GM12878 (cell line): ENCODE data around the gene FOXO3. TPM values are rescaled to one million over a fixed set of nuclear protein-coding genes. Genes with fewer than 3 reads are reported as not detected.

Experiments used
- ATAC-seq: fragments of 200-7000 bp; cut with Tn5 transposase; 3 replicates; pipeline ENCODE4 v1.9.1; 2020; ENCODE audit warnings: mild to moderate bottlenecking, moderate library complexity
- BruUV-seq: library from RNA; stranded (reverse); fragments of 400-500 nt; replicated peaks from 2 replicates; lab custom pipeline; 2021; lab: Mats Ljungman, UMichigan
- CTCF ChIA-PET: fragments of 300-600 bp; sonication (Branson Sonifier 250); formaldehyde crosslinking; extraction: SDS; loops from one replicate; lab custom pipeline; 2021; ENCODE audit warnings: inconsistent platforms; lab: Yijun Ruan, JAX
- POLR2A ChIA-PET: fragments of 350-600 bp; formaldehyde crosslinking; extraction: SDS; loops from one replicate; lab custom pipeline; 2021; ENCODE audit warnings: inconsistent platforms; lab: Charles Lee
- RAD21 ChIA-PET: fragments of 300-600 bp; sonication (Branson Sonifier 250); formaldehyde crosslinking; loops from one replicate; lab custom pipeline; 2023; ENCODE audit warnings: antibody characterized with exemption; ENCODE audit not compliant: unreplicated experiment; lab: Charles Lee
- SMC1A ChIA-PET: fragments of 300-600 bp; sonication (Branson Sonifier 250); formaldehyde crosslinking; loops from one replicate; lab custom pipeline; 2023; ENCODE audit not compliant: unreplicated experiment, uncharacterized antibody; lab: Charles Lee
- DNase-seq: peaks from one replicate; pipeline ENCODE4 v3.0.0-alpha.2; 2011; ENCODE audit warnings: low read depth, low spot score
- FAIRE-seq: peaks from 3 replicates; lab custom pipeline; 2011; peaks lifted over from hg19 to GRCh38; lab: Jason Lieb, UNC
- H2AFZ ChIP-seq: 2 replicates; pipeline ENCODE4 v1.6.0; 2011; ENCODE audit warnings: low read depth, low read length, control low read depth; ENCODE audit not compliant: control insufficient read depth
- H3K27ac ChIP-seq: 2 replicates; pipeline ENCODE4 v1.5.1; 2011; ENCODE audit warnings: control low read depth; ENCODE audit not compliant: control insufficient read depth, insufficient read depth
- H3K27me3 ChIP-seq, 2 experiments: replicated peaks in 1 of 2; 2 replicates each; pipeline versions ENCODE4 v1.6.0 to v1.6.1; 2011; ENCODE audit warnings: low read length in 1 of 2; ENCODE audit not compliant: control insufficient read depth in 2 of 2, insufficient read depth in 2 of 2
- H3K36me3 ChIP-seq, 2 experiments: 2 replicates each; pipeline ENCODE4 v1.5.1; 2011; ENCODE audit warnings: low read length in 1 of 2; ENCODE audit not compliant: control insufficient read depth in 2 of 2, insufficient read depth in 2 of 2
- H3K4me1 ChIP-seq: 2 replicates; pipeline ENCODE4 v1.6.1; 2011; ENCODE audit warnings: mild to moderate bottlenecking, low read length, moderate library complexity, mixed read lengths; ENCODE audit not compliant: control insufficient read depth, insufficient read depth
- H3K4me2 ChIP-seq: 2 replicates; pipeline ENCODE4 v1.6.0; 2011; ENCODE audit warnings: control low read depth; ENCODE audit not compliant: control insufficient read depth, insufficient read depth
- H3K4me3 ChIP-seq: fragments of 200-600 bp; sonication (generic); 2 replicates; pipeline ENCODE4 v1.5.1; 2016
- H3K79me2 ChIP-seq: 2 replicates; pipeline ENCODE4 v1.6.0; 2011; ENCODE audit warnings: low read length; ENCODE audit not compliant: control insufficient read depth, insufficient read depth
- H3K9ac ChIP-seq: 2 replicates; pipeline ENCODE4 v1.8.0; 2011; ENCODE audit warnings: low read length, control low read depth, mixed read lengths; ENCODE audit not compliant: control insufficient read depth, insufficient read depth
- H3K9me3 ChIP-seq: replicated peaks from 3 replicates; pipeline ENCODE4 v1.5.1; 2011; ENCODE audit warnings: mild to moderate bottlenecking, low read length; ENCODE audit not compliant: control insufficient read depth, insufficient read depth
- H4K20me1 ChIP-seq: 2 replicates; pipeline ENCODE4 v1.6.0; 2011; ENCODE audit not compliant: control insufficient read depth, insufficient read depth
- ATF3 ChIP-seq: IDR thresholded peaks from 2 replicates; pipeline ENCODE4 v1.6.1; 2011; ENCODE audit warnings: low read depth, mild to moderate bottlenecking, low read length, moderate library complexity, borderline replicate concordance; ENCODE audit errors: extremely low read depth
- BACH1 ChIP-seq: fragments of 450-650 bp; IDR thresholded peaks from 2 replicates; pipeline ENCODE4 v1.6.1; 2017; ENCODE audit warnings: mild to moderate bottlenecking, borderline replicate concordance
- BHLHE40 ChIP-seq, 2 experiments: fragments of 450-650 bp in 1 of 2; IDR thresholded peaks; 2 replicates each; pipeline ENCODE4 v1.6.1; 2011 to 2017; ENCODE audit warnings: low read depth in 2 of 2, borderline replicate concordance in 1 of 2, improper control_type of control experiment in 1 of 2, low read length in 1 of 2, mild to moderate bottlenecking in 1 of 2
- ETV6 ChIP-seq, 2 experiments: fragments of 450-650 bp in 1 of 2; IDR thresholded peaks in 1 of 2; conservative IDR thresholded peaks in 1 of 2; 2 replicates each; pipeline ENCODE4 v1.6.1; 2014; ENCODE audit warnings: antibody characterized with exemption in 1 of 2, borderline replicate concordance in 1 of 2, low read depth in 1 of 2, mild to moderate bottlenecking in 1 of 2, moderate library complexity in 1 of 2
- GATAD2B ChIP-seq: fragments of 450-650 bp; conservative IDR thresholded peaks from 2 replicates; pipeline ENCODE4 v1.6.1; 2017; ENCODE audit warnings: low read depth, mild to moderate bottlenecking, moderate library complexity
- HDAC6 ChIP-seq: fragments of 200-600 bp; sonication (generic); IDR thresholded peaks from one replicate; pipeline ENCODE4 v1.8.0; 2017; ENCODE audit warnings: antibody characterized with exemption; ENCODE audit not compliant: unreplicated experiment
- IKZF1 ChIP-seq: fragments of 450-650 bp; conservative IDR thresholded peaks from 2 replicates; pipeline ENCODE4 v1.6.1; 2017; ENCODE audit warnings: antibody characterized with exemption, mild to moderate bottlenecking
- IRF5 ChIP-seq: fragments of 450-650 bp; IDR thresholded peaks from 2 replicates; pipeline ENCODE4 v1.6.1; 2017; ENCODE audit warnings: borderline replicate concordance
- MTA3 ChIP-seq: IDR thresholded peaks from 2 replicates; pipeline ENCODE4 v1.6.1; 2012; ENCODE audit warnings: low read length, inconsistent platforms, borderline replicate concordance
- MYB ChIP-seq: fragments of 150-350 bp; IDR thresholded peaks from 2 replicates; pipeline ENCODE4 v1.6.1; 2014; ENCODE audit warnings: mild to moderate bottlenecking, low read depth, low read length, borderline replicate concordance
- NFYA ChIP-seq: IDR thresholded peaks from 2 replicates; pipeline ENCODE4 v1.6.1; 2011; ENCODE audit warnings: low read depth, mild to moderate bottlenecking, low read length, improper control_type of control experiment, borderline replicate concordance
- PAX5 ChIP-seq: IDR thresholded peaks from 2 replicates; pipeline ENCODE4 v1.6.1; 2011; ENCODE audit warnings: low read depth, low read length, borderline replicate concordance
- PKNOX1 ChIP-seq: fragments of 450-650 bp; IDR thresholded peaks from 2 replicates; pipeline ENCODE4 v1.6.1; 2016; ENCODE audit warnings: mild to moderate bottlenecking
- RFX5 ChIP-seq: IDR thresholded peaks from 2 replicates; pipeline ENCODE4 v1.6.1; 2011; ENCODE audit warnings: low read depth, low read length, improper control_type of control experiment
- RUNX3 ChIP-seq: IDR thresholded peaks from 2 replicates; pipeline ENCODE4 v1.6.1; 2012; ENCODE audit warnings: low read length, inconsistent platforms
- SP1 ChIP-seq: IDR thresholded peaks from one replicate; pipeline ENCODE4 v1.6.1; 2011; ENCODE audit warnings: low read depth, low read length
- SUPT20H ChIP-seq: IDR thresholded peaks from 2 replicates; pipeline ENCODE4 v1.6.1; 2011; ENCODE audit warnings: low read depth, mild to moderate bottlenecking, low read length, moderate library complexity, borderline replicate concordance; ENCODE audit not compliant: control insufficient read depth
- USF2 ChIP-seq: IDR thresholded peaks from 2 replicates; pipeline ENCODE4 v1.6.1; 2011; ENCODE audit warnings: low read depth, low read length, improper control_type of control experiment, borderline replicate concordance
- WGBS: methylation state at CpG from one replicate; pipeline ENCODE4 v1.1.6; 2016; ENCODE audit warnings: low lambda C conversion rate; ENCODE audit not compliant: insufficient replicate concordance, insufficient coverage; ENCODE audit errors: missing lambda C conversion rate; 5-methylcytosine and 5-hydroxymethylcytosine counted together
- in situ Hi-C: fragments of 300-500 bp; cut with MboI; formaldehyde crosslinking; loops from 9 replicates; pipeline ENCODE4 v1.14.3; 2018; ENCODE audit warnings: mixed read lengths
- intact Hi-C: fragments of 100-400 bp; cut with micrococcal nuclease; formaldehyde crosslinking; loops from one replicate; pipeline ENCODE4 v1.14.2; 2022; ENCODE audit not compliant: unreplicated experiment
- polyA plus RNA-seq, 11 experiments: library from polyadenylated mRNA; depleted of rRNA in 4 of 11; unstranded in 6 of 11; stranded (reverse) in 5 of 11; fragments of >200 nt; fragmentation: Nextera tagmentation in 4 of 11; fragmentation: Illumina TruSeq in 1 of 11; extraction: Ambion mirVana in 4 of 11; extraction: Trizol in 1 of 11; gene quantifications; 1 replicate in 1 of 11; 2 replicates in 10 of 11; pipeline versions ENCODE4 v1.2.1 to v1.2.3, GENCODE V29; 2011 to 2016; ENCODE audit warnings: inconsistent platforms in 2 of 11, missing spikeins in 2 of 11, low read depth in 1 of 11
- total RNA-seq, 4 experiments: library from RNA; depleted of rRNA in 3 of 4; stranded (reverse); fragments of >200 nt in 3 of 4; fragmentation: Illumina TruSeq in 1 of 4; extraction: Trizol in 1 of 4; gene quantifications; 2 replicates each; pipeline versions ENCODE4 v1.2.1 to v1.2.3, GENCODE V29; 2013 to 2021

Gene FOXO3
- total and polyA plus RNA-seq, 10 of the 15 experiments (the other 5 are each of a cell fraction or from before 2014, with no cell fraction given): 0.82 to 4.5 (median 1.7) TPM

- ChIA-PET RAD21 (interaction anchor here (0.6 kb wide), 1 partner anchor 29 kb away, joined by 4 read pairs; no protein-coding TSS in a partner anchor), POLR2A (no interaction called here), CTCF (no interaction called here), SMC1A (no interaction called here)
- Histone ChIP-seq H3K9ac (no peak overlapping the region), H3K4me3 (no peak overlapping the region), H3K4me1 (no peaks in the 10 kb centered on the region), H3K27me3 (peaks cover 2 to 11% of the 10 kb centered on the region in 2 experiments; a peak in 3 of 4 replicates), H2AFZ (no peak overlapping the region), H3K36me3 (no peaks in the 10 kb centered on the region), H4K20me1 (no peaks in the 10 kb centered on the region), H3K9me3 (no peaks in the 10 kb centered on the region; the same call in 2 of the 3 replicates), H3K27ac (no peak overlapping the region), H3K4me2 (no peak overlapping the region), H3K79me2 (no peaks in the 10 kb centered on the region)
- no peak for ATAC-seq
- no peak for DNase-seq
- BruUV-seq: no TSS peak
- intact Hi-C loops (no loop called here), in situ Hi-C loops (no loop called here)
- WGBS: 5% methylated on average over 1 of the region's 1 CpG
- no peak for FAIRE-seq
- TF ChIP-seq MTA3: no peak
- no peak for TF ChIP-seq NFYA
- no peak for TF ChIP-seq RFX5
- TF ChIP-seq ATF3: no peak
- TF ChIP-seq SP1: no peak
- no peak for TF ChIP-seq USF2
- no peak for TF ChIP-seq IKZF1
- TF ChIP-seq SUPT20H: no peak
- TF ChIP-seq PKNOX1: no peak
- TF ChIP-seq HDAC6: no peak
- TF ChIP-seq GATAD2B: no peak
- no peak for TF ChIP-seq RUNX3
- TF ChIP-seq BACH1: no peak
- TF ChIP-seq IRF5: no peak
- TF ChIP-seq ETV6 (conservative IDR thresholded peaks at IDR 0.05 in 1 of 2, IDR thresholded peaks at IDR 0.05 in 1 of 2; ENCODE audit: borderline replicate concordance in 1 of 2, low read depth in 1 of 2): no peak
- TF ChIP-seq BHLHE40 (IDR thresholded peaks at IDR 0.05; ENCODE audit: borderline replicate concordance in 1 of 2, low read depth in 2 of 2, low read length in 1 of 2): no peak
- TF ChIP-seq PAX5: no peak
- TF ChIP-seq MYB: no peak
These were observed 162.9 kb downstream of the FOXO3 start for GRCh38 chr6:108723594-108723993.
